ENCODE results near the gene CATSPERZ. TPM values are rescaled to one million over a fixed set of nuclear protein-coding genes. Genes with fewer than 3 reads are reported as not detected.
A peak's percentile ranks its signal among the peaks of the same experiment; 100 is the strongest.

Gene CATSPERZ
- total RNA-seq, 4 donors from 2014 or later: not detected

GRCh38 chr11:64339754-64340408, 39.7 kb downstream of the CATSPERZ start, which contains the start of gene CCDC88B:
CCDC88B (plus strand) TSS chr11:64340204; CDS start chr11:64340267, 63 bp downstream.
- Histone ChIP-seq H3K27me3 (no peaks in the 10 kb centered on the region), H3K36me3 (no peaks in the 10 kb centered on the region), H3K9me3 (no peaks in the 10 kb centered on the region), H3K27ac (no peak within 1 kb of the TSS), H3K4me3 (peak within 1 kb of the TSS; percentile 30), H3K4me1 (peaks cover 23% of the 10 kb centered on the region)
- WGBS: 74% methylated on average over 14 of the region's 16 CpGs
- no peak for DNase-seq (ENCODE audit: low spot score in 2 of 2)
- no peak for TF ChIP-seq POLR2AphosphoS5 (IDR thresholded peaks at IDR 0.05)

- Histone ChIP-seq H3K4me3 (peak overlapping the region; percentile 30), H3K4me1 (peaks cover 19% of the 10 kb centered on the region), H3K36me3 (no peaks in the 10 kb centered on the region), H3K9me3 (no peaks in the 10 kb centered on the region), H3K27me3 (no peaks in the 10 kb centered on the region), H3K27ac (no peak overlapping the region)
- DNase-seq (ENCODE audit: low spot score in 2 of 2): no peak
- TF ChIP-seq EP300 (IDR thresholded peaks at IDR 0.05): no peak
- TF ChIP-seq POLR2A (IDR thresholded peaks at IDR 0.05): no peak
- no peak for TF ChIP-seq POLR2AphosphoS5 (IDR thresholded peaks at IDR 0.05)
- TF ChIP-seq CTCF (IDR thresholded peaks at IDR 0.05): no peak
- WGBS: 44% methylated on average over 27 of the region's 33 CpGs
Measured at GRCh38 chr11:64340671-64341335, 40.6 kb downstream of the CATSPERZ start.

GRCh38 chr11:64341429-64341828, 41.3 kb downstream of the CATSPERZ start:
- peaks cover 19% of the 10 kb centered on the region for H3K4me1 ChIP-seq
- 95% methylated on average over 4 of the region's 21 CpGs for WGBS
- no peak overlapping the region for H3K27ac ChIP-seq
- no peaks in the 10 kb centered on the region for H3K27me3 ChIP-seq
- no peaks in the 10 kb centered on the region for H3K36me3 ChIP-seq
- no peak for DNase-seq (ENCODE audit: low spot score in 2 of 2)
- no peaks in the 10 kb centered on the region for H3K9me3 ChIP-seq
- H3K4me3 ChIP-seq: no peak overlapping the region
- TF ChIP-seq CTCF (IDR thresholded peaks at IDR 0.05): no peak

GRCh38 chr11:64341851-64342791, 42.0 kb downstream of the CATSPERZ start:
- 9% methylated on average over 21 of the region's 55 CpGs for WGBS
- peaks cover 19% of the 10 kb centered on the region for H3K4me1 ChIP-seq
- no peaks in the 10 kb centered on the region for H3K36me3 ChIP-seq
- H3K27me3 ChIP-seq: no peaks in the 10 kb centered on the region
- peak overlapping the region; percentile 31 for H3K4me3 ChIP-seq
- TF ChIP-seq POLR2AphosphoS5 (IDR thresholded peaks at IDR 0.05) (no peak), CTCF (IDR thresholded peaks at IDR 0.05) (peak; percentile 21 to 62), EP300 (IDR thresholded peaks at IDR 0.05) (no peak), POLR2A (IDR thresholded peaks at IDR 0.05) (no peak)
- H3K9me3 ChIP-seq: no peaks in the 10 kb centered on the region
- peak; percentile 90 to 92 for DNase-seq (ENCODE audit: low spot score in 2 of 2)
- peak overlapping the region; percentile 53 for H3K27ac ChIP-seq

DNA sequence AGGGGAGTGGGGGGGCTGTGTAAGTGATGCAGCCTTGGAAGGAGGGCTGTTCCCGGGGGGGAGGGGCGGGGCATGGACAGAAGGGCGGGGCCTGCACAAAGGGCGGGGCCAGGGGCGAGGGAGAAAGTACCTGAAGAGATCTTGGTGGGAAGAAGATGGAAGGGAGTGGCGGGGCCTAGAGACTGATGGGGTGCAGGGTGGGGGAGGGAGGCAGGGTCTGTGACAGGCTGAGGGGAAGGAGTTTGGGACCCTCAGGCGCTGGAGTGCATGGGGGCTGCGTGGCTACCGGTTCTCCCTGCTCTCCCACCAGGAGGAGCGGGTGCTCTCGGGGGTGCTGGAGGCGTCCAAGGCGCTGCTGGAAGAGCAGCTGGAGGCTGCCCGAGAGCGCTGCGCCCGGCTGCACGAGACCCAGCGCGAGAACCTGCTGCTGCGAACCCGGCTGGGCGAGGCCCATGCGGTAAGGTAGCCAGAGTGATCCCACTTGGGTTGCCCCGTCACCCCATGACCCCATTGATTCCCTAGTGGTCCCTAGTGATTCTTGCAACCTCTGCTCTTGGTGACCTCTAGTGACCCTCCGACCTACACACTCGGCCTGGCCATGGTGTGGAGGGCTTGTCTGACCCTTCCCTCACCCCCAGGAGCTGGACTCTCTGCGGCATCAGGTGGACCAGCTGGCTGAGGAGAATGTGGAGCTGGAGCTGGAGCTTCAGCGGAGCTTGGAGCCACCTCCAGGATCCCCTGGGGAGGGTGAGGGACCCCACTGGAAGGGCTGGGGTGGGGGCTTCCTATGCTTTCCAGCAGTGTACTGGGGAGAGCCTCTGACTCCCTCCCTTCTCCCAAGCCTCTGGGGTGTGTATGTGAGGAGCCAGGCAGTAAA, 42.9 kb downstream of the CATSPERZ start:
- no peaks in the 10 kb centered on the region for H3K36me3 ChIP-seq
- WGBS: 49% methylated on average over 14 of the region's 29 CpGs
- TF ChIP-seq CTCF (IDR thresholded peaks at IDR 0.05): no peak
- peak overlapping the region; percentile 31 for H3K4me3 ChIP-seq
- H3K9me3 ChIP-seq: no peaks in the 10 kb centered on the region
- DNase-seq (ENCODE audit: low spot score in 2 of 2): no peak
- no peaks in the 10 kb centered on the region for H3K27me3 ChIP-seq
- no peak overlapping the region for H3K27ac ChIP-seq
- H3K4me1 ChIP-seq: peaks cover 22% of the 10 kb centered on the region
